ENCODE results near the gene CCDC137.

CCDC137 gene

DNA sequence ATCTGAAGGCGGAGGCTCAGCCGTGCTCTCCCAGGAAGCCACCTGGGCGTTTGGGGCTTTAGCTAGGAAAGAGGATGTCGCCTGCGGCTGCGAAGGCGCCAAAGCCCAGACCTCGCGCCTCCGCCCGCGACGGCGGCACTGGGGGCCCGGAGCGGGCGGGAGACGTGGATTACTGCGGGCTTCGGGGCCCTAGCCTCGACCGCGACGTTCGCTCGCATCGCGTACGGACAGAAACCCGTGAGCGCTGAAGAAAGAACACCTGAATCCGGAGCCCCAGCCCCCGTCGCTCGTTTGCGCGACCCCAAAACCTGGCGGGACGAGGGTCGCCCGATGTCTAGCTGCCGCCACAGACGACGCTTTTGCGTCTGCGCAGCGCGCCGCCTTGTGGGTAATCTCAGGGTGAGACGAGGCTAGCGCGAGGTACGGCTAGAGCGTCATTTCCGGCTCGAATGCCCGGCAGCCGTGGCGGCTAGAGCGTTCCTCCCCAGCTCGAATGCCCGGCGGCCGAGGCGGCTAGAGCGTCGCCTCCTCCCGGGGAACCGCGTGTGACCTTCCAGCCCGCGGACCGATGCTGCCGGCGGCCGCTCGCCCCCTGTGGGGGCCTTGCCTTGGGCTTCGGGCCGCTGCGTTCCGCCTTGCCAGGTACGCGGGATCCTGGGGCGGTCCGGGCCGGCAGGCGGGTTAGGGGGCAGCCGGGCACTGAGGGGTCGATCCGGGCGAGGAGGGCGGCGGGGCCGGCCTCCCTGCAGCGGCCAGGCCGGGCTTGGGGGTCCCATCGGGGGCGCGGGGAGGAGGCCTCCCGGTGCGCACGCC lies 36.6 kb downstream of the CCDC137 start, which contains the start of gene MRPL12:
TSS of gene MRPL12 (plus strand) at position 434 of the 813 bp plus-strand sequence. CDS start at position 569, 135 bp downstream.
- peak; percentile 81 to 85 for DNase-seq (ENCODE audit: low read depth in 2 of 2)

DNA sequence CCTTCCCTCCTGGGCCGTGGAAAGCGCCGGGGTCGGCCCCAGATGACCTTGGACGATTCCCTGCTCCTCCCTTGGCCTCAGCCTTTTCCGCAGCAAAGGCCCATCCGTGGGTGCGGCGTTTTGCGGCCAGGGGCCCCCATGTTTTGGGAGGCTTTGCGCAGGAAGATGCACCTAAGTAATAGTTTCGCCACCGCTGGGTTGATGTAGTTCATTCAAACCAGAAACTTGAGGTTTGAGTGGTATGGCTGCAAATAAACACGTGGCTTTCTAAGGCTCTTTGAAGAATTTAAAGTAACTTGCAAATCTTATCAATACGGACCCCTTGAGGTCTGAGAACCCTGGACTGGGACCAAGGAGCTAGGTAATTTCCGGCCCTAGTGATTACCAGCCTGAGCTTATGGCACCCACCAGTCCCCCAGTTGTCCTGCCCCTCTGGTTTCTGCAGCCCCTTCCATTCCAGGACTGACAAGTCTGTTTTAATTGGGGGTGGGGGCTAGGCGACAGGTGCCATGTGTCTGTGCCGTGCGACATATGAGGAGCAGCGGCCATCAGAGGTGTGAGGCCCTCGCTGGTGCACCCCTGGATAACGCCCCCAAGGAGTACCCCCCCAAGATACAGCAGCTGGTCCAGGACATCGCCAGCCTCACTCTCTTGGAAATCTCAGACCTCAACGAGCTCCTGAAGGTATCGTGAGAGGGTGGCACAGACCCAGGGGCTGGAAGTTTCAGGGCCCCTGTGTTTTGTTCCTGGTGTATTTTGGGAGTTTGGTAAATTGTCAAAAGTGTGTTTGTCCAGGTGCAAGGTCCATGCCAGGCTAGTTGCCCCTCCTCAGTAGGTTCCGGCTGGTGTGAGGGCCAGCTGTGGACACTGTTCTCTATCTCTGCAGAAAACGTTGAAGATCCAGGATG lies 37.5 kb downstream of the CCDC137 start:
- DNase-seq (ENCODE audit: low read depth in 2 of 2), result no peak

DNA sequence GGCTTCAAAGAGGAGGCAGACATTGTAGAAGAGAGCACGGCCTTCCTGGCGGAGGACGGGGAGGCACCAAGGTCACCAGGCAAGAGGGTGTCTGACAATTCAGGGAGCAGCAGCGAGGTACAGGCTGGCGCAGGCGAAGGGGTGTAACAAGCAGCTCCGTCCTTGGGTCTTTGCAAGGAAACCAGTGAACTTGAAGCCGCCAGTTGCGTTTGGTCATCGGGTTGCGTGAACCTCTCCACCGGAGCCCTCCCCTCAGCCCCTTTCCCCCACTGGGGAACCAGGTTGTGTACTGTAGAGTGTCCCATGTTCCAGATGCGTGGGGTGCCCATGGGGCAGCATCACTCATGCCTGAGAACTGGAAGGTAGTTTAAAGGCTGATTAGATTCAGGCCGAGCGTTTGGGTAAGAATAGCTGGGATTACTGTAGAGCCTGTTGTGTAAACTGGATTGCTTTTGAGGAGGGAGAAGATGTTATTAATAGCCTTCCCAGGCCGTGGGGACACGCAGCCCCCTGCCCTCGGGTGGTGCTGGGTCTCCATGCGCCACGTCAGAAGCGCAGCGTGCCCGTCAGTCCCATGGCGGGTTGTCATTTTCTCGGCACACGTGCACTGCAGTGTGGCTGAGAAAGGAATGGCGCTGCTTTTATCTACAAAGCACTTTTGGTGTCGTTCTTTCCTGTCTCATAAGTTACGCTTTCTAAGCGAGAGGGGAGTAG lies 39.1 kb downstream of the CCDC137 start:
- no peak for DNase-seq (ENCODE audit: low read depth in 2 of 2)

DNA sequence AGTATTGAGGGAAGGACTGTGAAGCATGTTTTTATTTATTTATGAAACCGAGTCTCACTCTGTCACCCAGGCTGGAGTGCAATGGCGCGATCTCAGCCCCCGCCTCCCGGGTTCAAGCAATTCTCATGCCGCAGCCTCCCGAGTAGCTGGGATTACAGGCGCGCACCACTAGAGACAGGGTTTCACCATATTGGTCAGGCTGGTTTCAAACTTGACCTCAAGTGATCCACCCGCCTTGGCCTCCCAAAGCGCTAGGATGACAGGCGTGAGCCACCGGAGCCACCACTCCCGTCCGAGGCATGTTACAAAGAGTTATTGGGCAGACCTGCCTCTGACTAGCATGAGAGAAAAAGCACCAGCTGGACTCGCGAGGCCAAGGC lies 39.7 kb downstream of the CCDC137 start:
- DNase-seq (ENCODE audit: low read depth in 2 of 2), result no peak

DNA sequence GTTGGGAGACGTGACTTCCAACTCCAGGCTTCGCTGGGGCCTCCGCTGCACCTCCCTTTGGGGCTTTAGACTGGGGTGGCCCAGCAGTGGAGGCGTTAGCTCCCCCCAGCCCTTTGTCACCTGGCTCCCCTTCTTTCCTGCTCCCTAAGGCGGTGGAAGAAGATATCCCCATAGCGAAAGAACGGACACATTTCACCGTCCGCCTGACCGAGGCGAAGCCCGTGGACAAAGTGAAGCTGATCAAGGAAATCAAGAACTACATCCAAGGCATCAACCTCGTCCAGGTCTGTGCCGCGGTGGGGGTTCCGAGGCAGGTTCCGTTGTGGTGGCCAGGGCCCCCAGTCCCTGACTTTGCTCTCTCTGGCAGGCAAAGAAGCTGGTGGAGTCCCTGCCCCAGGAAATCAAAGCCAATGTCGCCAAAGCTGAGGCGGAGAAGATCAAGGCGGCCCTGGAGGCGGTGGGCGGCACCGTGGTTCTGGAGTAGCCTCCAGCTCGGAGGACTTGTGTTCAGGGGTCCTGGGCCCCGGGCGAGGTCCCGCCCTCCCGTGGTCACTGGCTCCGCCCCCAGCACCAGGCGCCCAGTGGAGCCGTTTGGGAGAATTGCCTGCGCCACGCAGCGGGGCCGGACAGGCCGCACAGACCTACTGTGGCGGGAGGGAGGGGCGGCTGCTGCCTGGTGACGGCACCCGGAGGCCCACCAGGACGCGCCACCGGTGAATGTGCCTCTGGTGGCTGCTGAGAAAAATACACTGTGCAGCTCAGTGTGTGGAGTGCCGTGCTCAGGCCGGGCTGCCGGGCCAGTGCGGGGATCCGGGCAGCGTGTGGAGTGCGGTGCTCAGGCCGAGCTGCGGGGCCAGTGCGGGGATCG lies 40.5 kb downstream of the CCDC137 start:
- no peak for DNase-seq (ENCODE audit: low read depth in 2 of 2)

DNA sequence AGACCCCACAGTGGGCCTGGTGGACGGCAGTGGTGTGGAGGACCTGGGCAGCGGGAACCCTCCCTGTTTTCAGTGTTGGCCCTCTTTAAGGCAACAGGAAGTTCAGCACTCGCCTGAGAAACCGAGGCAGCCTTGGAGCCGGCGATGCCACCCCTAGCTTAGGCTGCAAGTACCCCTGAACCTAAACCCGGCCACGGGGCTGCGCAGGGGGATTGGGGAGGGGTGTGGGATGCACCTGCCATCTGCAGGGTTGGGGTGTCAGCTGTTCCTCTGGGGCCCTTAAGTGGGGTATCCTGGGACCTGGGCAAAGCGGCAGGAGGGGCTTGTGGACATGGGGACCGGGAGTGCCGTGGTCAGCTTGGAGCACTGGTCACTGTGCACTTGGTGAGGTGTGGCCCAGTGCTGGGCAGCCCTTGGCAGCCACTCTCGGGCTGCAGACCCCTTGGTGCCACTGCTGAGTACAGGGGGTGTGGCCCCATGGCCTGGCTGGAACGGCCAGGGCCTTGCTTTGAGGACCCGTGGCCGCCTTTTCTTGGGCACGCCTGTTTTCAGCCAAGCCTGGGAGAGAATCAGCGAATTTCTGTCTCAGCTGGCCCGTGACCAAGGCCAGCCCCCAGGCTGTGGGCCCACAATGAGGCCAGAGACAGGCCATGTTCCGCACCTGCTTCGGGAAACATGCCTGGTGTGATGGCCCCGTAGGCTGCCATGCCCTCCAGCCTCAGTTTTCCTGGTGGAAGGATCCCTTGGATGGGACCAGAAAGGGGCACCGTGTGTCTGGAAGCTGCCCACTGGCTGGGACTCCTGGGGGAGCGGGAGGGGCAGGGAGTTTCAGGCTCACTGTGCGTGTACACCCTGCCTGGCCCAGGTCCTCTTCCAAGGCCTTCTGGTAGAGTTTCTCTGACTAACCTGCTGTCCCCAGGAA lies 41.4 kb downstream of the CCDC137 start:
- DNase-seq (ENCODE audit: low read depth in 2 of 2), result no peak

DNA sequence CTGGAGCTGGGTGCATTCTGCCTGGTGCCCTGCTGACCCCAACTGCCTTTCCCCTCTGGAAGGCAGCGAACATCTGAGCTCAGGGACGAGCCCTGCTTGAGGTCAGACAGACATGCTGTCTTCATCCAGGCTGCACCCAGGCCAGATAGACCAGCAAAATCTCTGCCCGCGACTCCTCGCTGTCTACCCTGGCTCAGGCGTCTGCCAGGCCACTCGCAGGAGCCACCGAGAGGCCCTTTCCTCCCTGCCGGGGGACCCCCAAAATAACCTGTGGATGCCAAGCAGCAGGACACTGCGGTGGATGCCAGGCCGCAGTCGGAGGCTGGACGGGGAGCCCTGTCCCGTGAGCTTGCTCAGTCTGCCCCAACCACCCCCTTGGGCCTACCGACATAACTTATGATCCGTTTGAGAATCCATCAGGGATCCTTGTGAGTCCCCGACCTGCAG lies 42.2 kb downstream of the CCDC137 start:
- no peak for DNase-seq (ENCODE audit: low read depth in 2 of 2)

DNA sequence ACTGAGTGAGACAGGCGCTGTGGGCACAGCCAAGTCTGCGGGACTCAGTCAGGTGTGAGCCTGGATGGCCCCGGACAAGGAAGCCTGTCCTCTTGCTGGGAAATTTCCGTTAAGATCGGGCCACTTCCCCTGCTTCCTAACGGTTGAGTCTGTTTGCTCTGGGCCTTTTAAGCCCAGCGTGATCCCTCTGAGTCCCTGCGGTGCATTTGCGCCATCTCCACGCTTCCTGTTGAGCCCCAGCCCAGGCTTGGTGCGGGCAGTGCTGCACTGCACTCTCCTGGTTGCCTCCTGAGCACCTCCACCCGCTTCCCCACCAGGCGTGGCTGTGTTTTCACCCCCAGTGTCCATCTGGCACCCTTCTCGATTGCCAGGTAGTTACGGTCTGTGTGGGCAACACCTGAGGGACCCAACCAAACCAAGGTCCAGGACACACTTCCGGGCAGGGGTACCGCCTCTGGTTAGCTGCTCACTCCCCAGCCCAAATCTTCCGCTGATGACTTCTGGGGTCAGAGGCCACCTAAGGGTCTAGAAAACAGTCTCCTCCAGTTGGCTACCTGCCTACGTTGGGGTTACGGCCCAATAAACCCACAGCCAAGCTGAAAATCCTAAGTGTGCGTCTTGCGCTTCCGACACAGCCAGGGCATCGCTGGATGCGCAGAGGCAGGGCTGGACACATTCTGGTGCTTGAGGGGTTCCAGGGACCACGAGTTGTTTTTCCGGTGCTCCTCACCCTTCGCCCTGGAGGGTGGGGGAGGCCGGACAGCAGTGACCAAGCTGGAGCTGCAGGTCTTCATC lies 44.2 kb downstream of the CCDC137 start:
- no peak for DNase-seq (ENCODE audit: low read depth in 2 of 2)

DNA sequence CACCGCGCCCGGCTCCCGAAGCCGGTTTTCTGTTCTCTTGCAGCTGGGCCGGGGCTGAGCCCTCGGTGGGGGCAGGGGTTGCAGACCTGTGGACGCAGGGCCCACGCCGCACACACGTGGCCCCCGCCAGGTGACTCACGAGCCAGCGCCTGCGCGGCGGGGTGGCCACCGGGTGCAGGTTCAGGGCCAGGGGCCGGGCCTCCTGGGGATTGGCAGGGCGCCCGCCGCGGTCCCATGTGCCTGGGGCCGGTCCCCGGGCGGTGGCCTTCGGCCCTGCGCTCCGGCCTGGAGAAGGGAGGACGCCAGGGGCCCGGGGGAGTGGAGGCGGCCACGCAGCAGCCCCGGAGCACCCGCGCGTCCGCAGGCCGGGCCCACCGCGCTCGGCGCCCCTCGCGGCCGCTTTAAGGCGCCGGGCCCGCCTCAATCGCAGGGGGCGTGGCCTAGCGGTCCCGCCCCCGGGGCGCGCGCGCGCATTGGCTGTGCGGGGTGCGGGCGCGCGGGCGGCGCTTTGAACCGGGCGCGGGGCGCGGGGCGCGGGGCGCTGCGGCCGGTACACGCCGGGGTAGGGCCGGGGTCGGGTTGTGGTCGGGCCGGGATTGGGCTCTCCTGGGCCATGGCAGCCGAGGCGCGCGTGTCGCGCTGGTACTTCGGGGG lies 45.4 kb downstream of the CCDC137 start, which contains the start of gene SLC25A10:
TSS of gene SLC25A10 (plus strand) at position 471 of the 654 bp plus-strand sequence. CDS start at position 614, 143 bp downstream.
- DNase-seq (ENCODE audit: low read depth in 2 of 2), result peak; percentile 75 to 79

DNA sequence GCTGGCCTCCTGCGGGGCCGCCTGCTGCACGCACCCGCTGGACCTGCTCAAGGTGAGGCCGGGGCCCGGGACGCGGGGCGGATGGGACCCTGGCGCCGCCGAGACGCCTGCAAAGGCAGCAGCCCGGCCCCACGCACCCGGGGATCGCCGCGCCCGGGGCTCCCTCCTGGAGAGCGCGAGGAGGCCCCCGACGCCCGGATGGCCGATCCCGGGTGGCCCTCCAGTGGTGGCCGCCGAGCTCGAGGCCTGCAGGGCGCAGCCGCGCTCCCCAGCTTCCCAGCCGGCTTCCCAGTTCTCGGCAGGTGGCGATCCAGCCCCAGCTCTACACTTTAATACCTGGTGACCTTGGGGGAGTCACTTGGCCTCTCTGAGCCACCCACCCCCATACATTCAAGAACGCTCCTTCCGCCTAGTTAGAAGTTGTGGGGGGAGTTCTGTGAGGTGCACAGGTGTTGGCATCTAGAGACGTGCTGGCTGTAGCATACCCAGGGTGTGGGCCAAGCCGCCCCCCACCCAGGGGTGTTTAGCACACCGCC lies 46.0 kb downstream of the CCDC137 start:
- no peak for DNase-seq (ENCODE audit: low read depth in 2 of 2)

DNA sequence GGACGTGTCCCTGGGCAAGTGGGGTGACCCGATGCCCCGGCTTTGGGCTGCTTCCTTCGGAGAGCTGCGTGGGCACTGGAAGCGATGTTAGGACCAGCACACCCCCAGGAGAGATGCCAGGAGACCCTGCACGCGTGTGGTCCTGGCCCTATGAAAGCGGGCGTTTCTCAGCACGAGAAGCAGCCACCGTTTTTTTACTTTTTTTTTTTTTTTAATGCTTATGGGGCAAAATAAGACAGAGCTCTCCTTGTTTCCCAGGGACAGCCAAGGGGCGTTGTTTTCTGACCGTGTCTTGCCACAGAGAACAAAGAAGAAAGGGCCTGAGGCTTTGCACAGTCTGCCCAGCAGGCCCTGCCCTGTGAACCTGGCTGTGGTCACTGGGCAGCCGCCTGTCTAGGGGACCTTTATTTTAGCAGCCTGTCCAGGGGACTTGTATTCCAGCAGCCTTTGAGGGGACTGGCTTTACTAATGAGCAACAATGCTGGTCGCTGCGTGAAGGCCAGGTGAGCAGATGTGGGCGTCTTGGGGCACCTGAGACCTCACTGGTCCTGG lies 46.5 kb downstream of the CCDC137 start:
- no peak for DNase-seq (ENCODE audit: low read depth in 2 of 2)

DNA sequence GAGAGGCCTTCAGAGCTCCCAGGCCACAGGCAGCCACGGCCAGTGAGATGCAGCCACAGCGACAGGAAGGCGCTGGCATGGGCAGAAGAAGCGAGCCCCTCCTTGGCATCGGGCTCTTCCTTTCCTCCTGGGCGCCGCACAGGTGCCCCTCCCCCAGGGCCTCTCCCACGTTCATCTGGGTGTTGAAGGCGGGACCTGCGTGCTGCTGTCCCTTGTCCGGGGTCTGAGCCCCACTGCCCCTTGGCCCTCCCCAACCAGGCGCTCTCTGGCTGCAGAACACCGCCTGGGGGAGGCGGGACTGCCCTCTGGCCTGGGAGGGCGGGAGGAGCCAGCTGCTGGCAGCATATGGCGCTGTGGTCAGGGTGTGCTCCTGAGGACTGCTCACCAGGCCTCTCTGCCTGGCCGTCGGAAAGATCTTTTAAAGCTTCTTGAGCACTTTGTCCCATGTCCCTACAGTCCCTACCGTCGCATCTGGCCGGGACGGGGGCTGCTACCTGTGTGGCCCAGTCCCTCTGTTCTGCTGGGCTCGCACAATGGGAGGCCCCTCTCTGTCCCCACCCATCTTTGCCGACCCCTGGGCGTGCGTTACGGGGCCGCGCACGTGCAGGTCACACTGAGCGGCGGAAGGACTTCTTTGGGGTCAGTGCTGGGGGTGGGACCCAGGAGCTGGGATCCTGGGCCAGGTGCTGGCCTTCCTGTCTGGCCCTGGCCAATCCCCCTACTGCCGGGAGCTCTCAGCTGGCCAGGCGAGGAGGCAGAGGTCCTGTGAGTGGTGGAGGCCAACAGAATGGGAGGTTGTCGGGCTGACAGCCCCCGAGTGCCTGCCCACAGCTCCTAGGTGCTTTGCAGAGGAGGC lies 47.2 kb downstream of the CCDC137 start:
- DNase-seq (ENCODE audit: low read depth in 2 of 2), result no peak

DNA sequence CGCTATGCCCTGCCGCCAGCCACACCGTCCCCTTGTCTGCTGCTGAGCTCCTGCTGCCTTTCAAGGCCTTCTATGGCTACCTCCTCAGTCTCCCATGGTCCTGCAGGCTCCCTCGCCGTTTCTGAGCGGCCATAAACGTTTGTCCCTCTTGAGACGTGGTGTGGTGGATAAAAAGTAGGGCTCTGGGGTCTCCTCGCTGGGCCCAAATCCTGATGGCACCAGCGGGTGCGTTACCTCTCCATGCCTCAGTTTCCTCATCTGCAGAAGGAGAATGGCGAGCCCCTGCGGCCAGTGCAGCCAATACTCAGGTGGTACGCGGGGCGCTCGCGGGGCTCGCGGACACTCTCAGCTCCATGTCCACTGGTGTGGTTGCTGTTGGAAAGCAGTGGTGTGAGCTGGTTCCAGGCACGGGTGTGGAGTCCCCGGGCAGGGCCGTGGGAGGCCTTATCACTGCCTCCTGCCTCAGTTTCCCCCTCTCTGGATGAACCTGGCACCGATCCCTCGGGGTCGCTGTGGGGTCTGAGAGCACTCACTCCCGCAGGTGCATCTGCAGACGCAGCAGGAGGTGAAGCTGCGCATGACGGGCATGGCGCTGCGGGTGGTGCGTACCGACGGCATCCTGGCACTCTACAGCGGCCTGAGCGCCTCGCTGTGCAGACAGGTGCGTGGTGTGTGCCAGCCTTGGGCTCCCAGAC lies 48.0 kb downstream of the CCDC137 start:
- DNase-seq (ENCODE audit: low read depth in 2 of 2), result no peak

DNA sequence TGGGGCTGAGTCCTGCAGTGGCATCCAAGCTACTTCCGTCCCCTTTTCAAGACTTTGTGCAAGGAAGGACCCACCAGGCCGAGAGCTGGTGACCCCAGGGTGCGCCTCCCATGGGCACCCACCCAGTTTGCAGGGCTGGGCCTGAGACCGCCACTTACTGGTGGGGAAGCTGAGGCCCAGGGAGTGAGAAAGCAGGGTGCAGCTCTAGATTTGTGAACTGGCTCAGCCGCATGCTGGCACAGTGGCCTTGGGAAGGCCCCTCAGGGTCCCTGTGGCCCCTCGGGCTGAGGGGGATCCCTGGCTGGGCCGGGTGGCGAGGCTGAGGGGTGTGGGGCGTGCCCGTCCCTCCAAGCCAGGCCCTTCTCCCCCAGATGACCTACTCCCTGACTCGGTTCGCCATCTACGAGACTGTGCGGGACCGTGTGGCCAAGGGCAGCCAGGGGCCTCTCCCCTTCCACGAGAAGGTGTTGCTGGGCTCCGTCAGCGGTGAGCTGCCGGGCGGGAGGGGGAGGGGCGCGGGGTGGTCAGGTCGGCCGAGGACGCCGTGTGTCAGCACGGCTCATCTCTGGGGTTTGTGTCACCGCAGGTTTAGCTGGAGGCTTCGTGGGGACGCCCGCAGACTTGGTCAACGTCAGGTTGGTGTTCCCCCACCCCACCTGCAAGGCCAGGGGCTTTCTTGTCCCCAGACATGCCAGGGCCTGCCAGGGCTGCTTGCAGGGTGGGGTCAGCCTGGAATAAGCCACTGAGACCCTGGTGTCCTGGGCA lies 48.8 kb downstream of the CCDC137 start:
- no peak for DNase-seq (ENCODE audit: low read depth in 2 of 2)

DNA sequence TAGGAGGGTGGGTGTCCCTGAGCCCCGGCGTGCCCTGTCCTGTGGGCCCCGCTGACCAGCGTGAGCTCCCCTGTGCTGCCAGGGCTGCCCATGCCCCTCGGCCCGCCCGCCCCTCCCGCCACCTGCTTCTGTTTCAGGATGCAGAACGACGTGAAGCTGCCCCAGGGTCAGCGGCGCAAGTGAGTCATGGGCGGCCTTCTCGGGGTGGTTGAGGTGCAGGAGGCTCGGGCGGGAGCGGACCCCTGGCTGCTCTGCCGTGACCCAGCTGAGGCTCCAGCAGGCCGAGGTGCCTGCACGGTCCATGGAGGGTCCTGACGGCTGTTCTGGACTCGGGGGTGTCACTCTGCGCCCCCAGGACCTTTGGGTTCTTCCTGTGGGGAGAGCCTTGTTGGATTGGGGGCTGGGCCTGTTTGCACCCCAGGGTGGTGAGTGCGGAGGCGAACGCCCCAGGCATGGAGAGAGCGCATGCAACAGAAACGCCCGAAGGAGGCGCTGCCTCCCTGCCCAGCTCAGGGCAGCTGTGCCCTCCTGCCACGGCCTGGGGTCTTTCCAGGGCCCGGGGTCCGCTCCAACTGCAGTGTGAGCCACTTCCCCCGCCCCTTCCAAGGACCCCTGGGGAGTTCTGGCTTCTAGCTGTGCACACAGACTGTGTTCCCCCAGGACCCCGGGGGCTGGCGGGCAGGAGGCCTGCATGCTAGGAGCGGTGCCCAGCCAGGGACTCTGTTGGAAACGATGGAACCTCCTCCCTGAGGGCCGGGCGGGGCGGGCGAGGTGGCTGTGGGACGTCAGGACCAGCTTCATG lies 49.5 kb downstream of the CCDC137 start:
- DNase-seq (ENCODE audit: low read depth in 2 of 2), result no peak
